AG10803 (cell line): ENCODE results near the gene DCUN1D2.
"Not testable (repeated sequence)": the region's sequence is repeated elsewhere in the genome, so short reads cannot be mapped to it uniquely, and the experiment has no call there.

Experiments
- DNase-seq: peaks from one replicate; pipeline ENCODE4 v3.0.0; 2010; ENCODE audit warnings: low read depth
- H3K4me3 ChIP-seq: 2 replicates; pipeline ENCODE4 v1.5.1; 2011; ENCODE audit warnings: mild to moderate bottlenecking, low read length, control low read depth
- CTCF ChIP-seq: conservative IDR thresholded peaks from 2 replicates; pipeline ENCODE4 v1.5.1; 2011; ENCODE audit warnings: mild to moderate bottlenecking, low read length, control low read depth, inconsistent platforms

The DCUN1D2 gene

GRCh38 chr13:113528813-113529180, 38.3 kb upstream of the DCUN1D2 start:
- TF ChIP-seq CTCF, result no peak
- no peak for DNase-seq
- no peak overlapping the region for H3K4me3 ChIP-seq

- no peak for TF ChIP-seq CTCF
- DNase-seq, result no peak
- H3K4me3 ChIP-seq, result no peak overlapping the region
Observed at GRCh38 chr13:113528101-113528812, 37.7 kb upstream of the DCUN1D2 start.

- TF ChIP-seq CTCF, result no peak
- H3K4me3 ChIP-seq, result no peak overlapping the region
- DNase-seq, result no peak
Observed at GRCh38 chr13:113527272-113527958, 36.9 kb upstream of the DCUN1D2 start.

GRCh38 chr13:113526466-113527220, 36.1 kb upstream of the DCUN1D2 start:
- TF ChIP-seq CTCF, result no peak
- DNase-seq, result no peak
- no peak overlapping the region for H3K4me3 ChIP-seq

- not testable (repeated sequence) for H3K4me3 ChIP-seq, DNase-seq
Observed at GRCh38 chr13:113522438-113522837, 31.9 kb upstream of the DCUN1D2 start.

- no peak overlapping the region for H3K4me3 ChIP-seq
- no peak for DNase-seq
- no peak for TF ChIP-seq CTCF
Observed at GRCh38 chr13:113520571-113520970, 30.1 kb upstream of the DCUN1D2 start.

GRCh38 chr13:113519556-113519955, 29.0 kb upstream of the DCUN1D2 start:
- DNase-seq, result no peak
- no peak overlapping the region for H3K4me3 ChIP-seq
- no peak for TF ChIP-seq CTCF
